Measurements from ENCODE around the gene ZC3H18.
"Not testable (repeated sequence)": the region's sequence is repeated elsewhere in the genome, so short reads cannot be mapped to it uniquely, and the experiment has no call there.

ZC3H18 gene

GRCh38 chr16:88605186-88606147 lies 35.3 kb downstream of the ZC3H18 start:
- no peak for DNase-seq (ENCODE audit: low read depth)

DNA sequence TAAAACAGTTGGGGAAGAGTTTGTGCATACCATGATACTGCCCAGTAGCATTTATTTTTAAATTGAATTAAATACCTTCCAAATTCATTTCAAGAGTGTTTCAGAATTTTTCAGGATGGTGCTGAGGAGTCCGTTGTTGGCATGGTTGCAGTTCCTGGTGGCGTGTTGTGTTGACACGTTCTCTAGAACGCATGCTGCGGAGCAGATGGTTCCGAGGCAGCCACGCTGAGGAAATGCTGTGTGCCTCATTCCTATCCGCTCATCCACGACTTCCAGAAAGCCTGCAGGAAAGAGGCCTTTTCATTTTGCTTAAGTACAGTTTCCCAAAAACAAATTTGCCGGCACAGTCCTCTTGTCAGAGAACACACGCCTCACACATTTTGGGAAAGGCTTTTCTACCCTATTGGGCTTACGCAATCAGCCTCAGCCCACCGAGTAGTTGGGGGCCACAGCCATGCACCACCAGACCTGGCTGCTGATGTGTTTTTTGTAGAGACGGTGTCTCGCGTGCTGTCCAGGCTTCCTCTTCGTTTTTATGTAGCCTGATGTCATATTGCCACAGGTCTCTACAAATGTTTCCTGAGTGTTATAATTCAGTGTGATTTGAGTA lies 36.0 kb downstream of the ZC3H18 start:
- DNase-seq (ENCODE audit: low read depth) = no peak

- no peak for DNase-seq (ENCODE audit: low read depth)
Measured at GRCh38 chr16:88608076-88608475, 37.9 kb downstream of the ZC3H18 start.

GRCh38 chr16:88609426-88609825 lies 39.2 kb downstream of the ZC3H18 start:
- not testable (repeated sequence) for DNase-seq (ENCODE audit: low read depth)

DNA sequence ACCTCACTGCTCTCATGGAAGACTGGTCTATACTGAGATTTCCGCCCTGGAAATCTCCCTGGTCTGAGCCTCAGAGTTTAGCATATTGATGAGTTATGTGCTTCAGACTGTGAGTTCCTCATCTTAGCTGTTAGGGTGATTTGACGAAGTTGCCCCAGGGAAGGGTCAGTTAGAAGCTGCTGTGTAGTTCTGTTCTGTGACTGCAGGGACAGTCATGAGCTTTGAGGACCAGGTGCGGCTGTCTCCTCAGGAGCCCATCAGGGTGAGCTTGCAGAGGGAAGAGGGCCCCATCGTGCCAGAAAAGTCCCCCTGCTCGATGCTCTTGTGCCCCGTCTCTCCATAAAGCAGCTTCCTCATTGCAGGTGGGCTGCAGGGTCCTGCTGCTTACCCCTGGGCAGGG lies 39.9 kb downstream of the ZC3H18 start:
- DNase-seq (ENCODE audit: low read depth) = no peak

- DNase-seq (ENCODE audit: low read depth) = no peak
Measured at GRCh38 chr16:88610909-88611812, 41.0 kb downstream of the ZC3H18 start.

GRCh38 chr16:88613293-88613692 lies 43.1 kb downstream of the ZC3H18 start:
- DNase-seq (ENCODE audit: low read depth) = no peak

DNA sequence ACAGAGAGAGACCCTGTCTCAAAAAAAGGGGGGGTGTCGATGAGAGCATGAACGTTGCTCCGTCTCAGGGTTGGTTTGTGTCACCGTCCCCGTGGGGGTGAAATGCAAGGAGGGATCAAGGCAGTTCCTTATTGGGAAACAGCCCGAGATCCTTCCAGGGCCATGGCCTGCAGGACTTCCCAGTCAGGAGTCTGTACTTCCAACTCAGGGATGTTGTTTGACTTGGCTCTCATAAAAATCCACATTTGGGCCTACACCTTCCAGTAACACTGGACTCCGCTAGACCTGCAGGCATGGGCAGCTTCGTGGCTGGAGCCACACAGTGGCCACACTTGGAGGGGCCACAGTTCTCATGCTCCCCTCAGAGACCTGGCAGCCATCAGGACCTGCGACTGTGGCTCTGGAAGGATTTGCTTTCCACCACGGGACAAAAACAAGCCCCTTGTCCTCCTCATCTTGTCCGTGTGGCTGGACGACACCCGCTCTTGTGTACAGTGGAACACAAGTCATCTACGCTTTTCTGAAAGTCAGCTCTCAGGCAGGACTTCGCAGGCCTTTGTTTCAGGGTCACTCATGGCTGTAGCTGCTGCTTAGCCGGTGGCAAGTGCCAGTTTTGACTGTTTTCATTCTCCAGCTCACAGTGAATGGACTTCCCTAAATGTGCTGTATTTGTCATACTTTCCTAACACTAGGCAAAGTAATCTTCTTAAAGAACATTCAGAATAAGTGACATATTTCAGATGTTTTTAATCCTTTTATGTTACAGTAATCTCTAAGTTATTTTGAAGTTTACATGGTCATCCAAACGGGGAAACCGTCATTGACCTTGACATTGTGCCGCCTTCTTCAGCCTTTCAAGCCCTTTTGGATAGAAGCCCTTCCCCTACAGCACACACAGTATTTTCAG lies 44.0 kb downstream of the ZC3H18 start:
- DNase-seq (ENCODE audit: low read depth) = no peak

GRCh38 chr16:88614818-88615580 lies 44.8 kb downstream of the ZC3H18 start:
- no peak for DNase-seq (ENCODE audit: low read depth)

GRCh38 chr16:88616320-88616719 lies 46.1 kb downstream of the ZC3H18 start:
- DNase-seq (ENCODE audit: low read depth) = no peak

DNA sequence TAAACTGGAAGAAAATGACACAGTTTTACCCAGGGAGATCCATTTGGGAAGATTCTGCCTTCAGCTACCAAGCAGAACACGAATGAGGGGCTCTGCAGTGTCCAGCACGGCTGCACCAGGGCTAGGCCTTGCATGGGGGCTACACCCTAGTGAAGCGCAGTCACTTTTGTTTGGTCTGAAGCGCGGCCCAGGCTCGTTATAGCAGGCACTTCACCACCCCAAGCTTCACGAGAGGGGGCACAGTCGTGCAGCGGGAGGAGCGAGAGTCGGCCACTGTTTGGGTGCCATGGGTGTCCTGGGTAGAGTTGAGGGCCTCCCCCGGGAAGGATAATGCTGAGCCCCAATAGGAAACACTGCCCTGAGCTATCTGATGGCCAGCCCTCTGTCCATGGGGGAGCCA lies 46.5 kb downstream of the ZC3H18 start:
- no peak for DNase-seq (ENCODE audit: low read depth)

DNA sequence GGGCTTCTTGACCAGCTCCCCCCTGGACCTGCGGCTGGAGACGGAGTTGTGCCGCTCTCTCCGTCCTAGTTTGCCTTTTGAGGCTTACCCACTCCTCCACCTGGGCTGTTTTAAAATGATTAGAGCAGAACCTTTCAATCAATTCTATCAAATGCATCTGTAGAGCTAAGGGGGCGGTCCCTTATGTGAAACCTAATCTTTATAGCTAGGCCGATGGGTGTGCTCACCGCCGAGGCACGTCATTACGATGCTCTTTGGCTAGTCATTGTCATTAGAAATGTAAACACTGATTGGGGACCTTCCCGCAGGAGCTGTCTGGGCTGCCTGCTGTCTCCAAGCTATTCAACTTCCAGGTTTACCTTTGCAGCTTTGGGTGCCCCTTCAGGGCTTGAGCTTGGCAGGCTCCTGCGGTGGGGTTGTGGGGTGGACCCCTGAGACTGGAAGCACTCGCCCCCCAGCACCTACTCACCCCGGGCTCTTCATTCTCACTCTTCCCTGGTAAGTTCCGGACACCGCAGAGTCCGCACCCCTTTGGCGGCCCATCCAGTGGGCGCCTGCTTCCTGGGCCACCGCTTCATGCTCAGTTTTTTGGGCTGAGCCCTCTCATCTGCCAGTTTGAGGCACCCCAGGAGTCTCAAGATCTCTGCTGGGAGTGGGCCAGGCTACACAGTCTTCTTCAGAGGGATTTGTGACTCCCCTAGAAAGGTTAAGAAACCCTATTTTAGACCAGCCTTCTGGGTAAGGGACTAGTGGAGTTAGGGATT lies 47.2 kb downstream of the ZC3H18 start:
- no peak for DNase-seq (ENCODE audit: low read depth)

- no peak for DNase-seq (ENCODE audit: low read depth)
Measured at GRCh38 chr16:88618182-88618955, 48.2 kb downstream of the ZC3H18 start.

GRCh38 chr16:88618956-88619667 lies 48.9 kb downstream of the ZC3H18 start:
- no peak for DNase-seq (ENCODE audit: low read depth)

DNA sequence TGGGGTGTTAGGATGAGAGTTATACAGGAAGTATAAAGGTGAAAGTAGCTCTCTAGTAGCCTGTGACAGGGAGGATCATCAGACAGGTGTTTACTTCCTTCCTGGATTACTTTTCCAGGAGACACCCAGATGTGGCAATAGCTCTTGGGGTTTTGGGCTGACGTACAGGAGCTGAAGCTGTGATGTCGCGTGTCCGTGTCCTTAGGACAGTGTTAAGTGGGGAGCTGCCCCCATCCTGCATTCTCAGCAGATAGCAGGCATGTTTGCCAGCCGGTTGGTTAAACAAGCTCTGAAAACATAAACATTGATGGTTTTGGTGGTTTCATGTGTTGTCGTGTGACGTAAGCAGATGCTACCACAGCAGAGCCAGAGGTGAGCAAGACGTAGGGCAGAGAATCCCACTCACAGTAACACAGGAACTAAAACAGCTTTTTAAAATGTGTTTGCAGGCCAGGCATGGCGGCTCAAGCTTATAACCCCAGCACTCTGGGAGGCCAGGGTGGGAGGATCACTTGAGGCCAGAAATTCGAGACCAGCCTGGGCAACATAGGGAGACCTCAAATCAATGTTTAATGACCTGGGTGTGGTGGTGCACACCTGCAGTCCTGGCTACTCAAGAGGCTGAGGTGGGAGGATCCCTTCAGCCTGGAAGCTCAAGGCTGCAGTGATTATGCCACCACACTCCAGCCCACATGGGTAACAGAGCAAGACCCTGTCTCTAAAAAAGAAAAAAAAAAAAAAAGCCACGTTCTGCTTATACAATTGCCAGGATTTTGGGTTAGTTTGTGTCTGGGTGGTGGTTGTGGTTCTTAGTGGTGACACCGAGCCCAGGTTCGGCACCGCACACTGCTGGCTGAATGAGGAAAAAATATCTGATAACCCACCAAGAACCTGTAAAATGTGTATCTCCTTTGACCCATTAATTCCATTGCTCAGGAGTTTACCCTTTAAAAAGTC lies 49.9 kb downstream of the ZC3H18 start:
- DNase-seq (ENCODE audit: low read depth) = no peak

- no peak for DNase-seq (ENCODE audit: low read depth)
Measured at GRCh38 chr16:88622125-88622524, 51.9 kb downstream of the ZC3H18 start.

DNA sequence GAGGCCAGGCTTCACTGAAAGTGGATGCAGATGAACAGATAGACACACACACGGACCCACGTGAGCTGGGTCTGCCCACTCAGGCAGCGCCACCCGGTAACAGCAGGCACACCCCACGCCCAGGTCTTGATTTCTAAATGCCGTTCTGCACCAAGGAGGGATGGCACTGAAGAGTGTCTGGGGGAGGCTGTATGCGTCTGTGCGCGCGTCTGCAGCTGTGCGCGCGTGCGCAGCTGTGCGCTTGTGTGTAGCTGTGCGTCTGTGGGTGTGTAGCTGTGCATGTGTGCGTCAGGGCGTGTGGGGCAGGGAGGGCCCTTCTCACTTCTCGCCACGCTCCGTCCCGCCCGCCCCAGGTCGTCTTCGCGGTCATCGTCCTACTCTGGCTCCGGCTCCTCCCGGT lies 52.7 kb downstream of the ZC3H18 start:
- no peak for DNase-seq (ENCODE audit: low read depth)

Data from stromal cell of bone marrow (primary cell).